Activated T-cell treated with anti-CD3 and anti-CD28 coated beads, Interleukin-2, amount 50 U/mL, for 72 hours (primary cell): ENCODE data around the gene PPIL4. TPM values are rescaled to one million over a fixed set of nuclear protein-coding genes. Genes with fewer than 3 reads are reported as not detected.
"Not testable (repeated sequence)": the region's sequence is repeated elsewhere in the genome, so short reads cannot be mapped to it uniquely, and the experiment has no call there.

ENCODE experiments used
- ATAC-seq, 2 donors: fragments of 150-1000 bp; cut with Tn5 transposase; replicated peaks in 1 of 2; 2 replicates each; pipeline ENCODE4 v1.10.0; 2021; ENCODE audit warnings: moderate library complexity in 2 of 2, mild to moderate bottlenecking in 1 of 2
- DNase-seq, 2 donors: peaks; one replicate each; pipeline ENCODE4 v3.0.0; 2021 to 2022; ENCODE audit warnings: mixed read lengths in 1 of 2
- H3K27ac Mint-ChIP-seq: one replicate; pipeline ENCODE4 v1.8.0; 2022; ENCODE audit warnings: mild to moderate bottlenecking, moderate library complexity, mixed read lengths
- H3K27me3 Mint-ChIP-seq: one replicate; pipeline ENCODE4 v1.8.0; 2022; ENCODE audit warnings: low read depth, mixed read lengths
- H3K36me3 Mint-ChIP-seq, 2 donors: one replicate each; pipeline ENCODE4 v1.8.0; 2022; ENCODE audit warnings: mixed read lengths in 2 of 2, mild to moderate bottlenecking in 1 of 2; ENCODE audit not compliant: insufficient read depth in 2 of 2
- H3K4me1 Mint-ChIP-seq: one replicate; pipeline ENCODE4 v1.8.0; 2022; ENCODE audit warnings: low read depth, mixed read lengths
- H3K4me3 Mint-ChIP-seq, 2 donors: one replicate each; pipeline ENCODE4 v1.8.0; 2022; ENCODE audit warnings: mild to moderate bottlenecking in 2 of 2, mixed read lengths in 2 of 2, moderate library complexity in 2 of 2
- H3K9me3 Mint-ChIP-seq, 2 donors: one replicate each; pipeline ENCODE4 v1.8.0; 2022; ENCODE audit warnings: mixed read lengths in 2 of 2
- total RNA-seq, 2 donors: library from RNA; stranded (reverse); gene quantifications; one replicate each; pipeline ENCODE4 v1.2.3, GENCODE V29; 2022

The PPIL4 gene
- total RNA-seq, 2 donors from 2014 or later, result 29.5 to 42.0 TPM

DNA sequence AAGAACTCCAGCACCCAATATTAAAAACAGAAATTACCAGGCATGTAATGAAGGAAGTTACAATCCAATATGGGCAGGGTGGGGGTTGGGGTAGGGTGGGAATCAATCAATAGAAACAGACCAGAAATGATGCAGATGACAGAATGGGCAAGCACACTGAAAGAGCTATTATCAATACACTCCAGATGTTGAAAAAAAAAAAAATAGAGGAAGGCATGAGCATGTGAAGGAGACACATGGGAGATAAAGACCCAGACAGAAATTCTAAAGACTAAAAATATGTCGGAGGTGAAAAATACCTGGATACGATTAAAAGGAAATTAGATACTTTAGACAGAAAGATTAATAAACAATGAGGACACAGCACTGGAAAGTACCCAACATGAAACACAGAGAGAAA is 42.0 kb downstream of the PPIL4 start:
- peak overlapping the region; percentile 98 for H3K27ac Mint-ChIP-seq
- no peak for ATAC-seq
- DNase-seq, result no peak
- peaks cover 93% of the 10 kb centered on the region for H3K4me1 Mint-ChIP-seq
- no peaks in the 10 kb centered on the region for H3K9me3 Mint-ChIP-seq
- H3K4me3 Mint-ChIP-seq, result peak overlapping the region; percentile 4 to 68
- H3K36me3 Mint-ChIP-seq, result peaks cover 2 to 14% of the 10 kb centered on the region in 2 donors
- H3K27me3 Mint-ChIP-seq, result no peaks in the 10 kb centered on the region

DNA sequence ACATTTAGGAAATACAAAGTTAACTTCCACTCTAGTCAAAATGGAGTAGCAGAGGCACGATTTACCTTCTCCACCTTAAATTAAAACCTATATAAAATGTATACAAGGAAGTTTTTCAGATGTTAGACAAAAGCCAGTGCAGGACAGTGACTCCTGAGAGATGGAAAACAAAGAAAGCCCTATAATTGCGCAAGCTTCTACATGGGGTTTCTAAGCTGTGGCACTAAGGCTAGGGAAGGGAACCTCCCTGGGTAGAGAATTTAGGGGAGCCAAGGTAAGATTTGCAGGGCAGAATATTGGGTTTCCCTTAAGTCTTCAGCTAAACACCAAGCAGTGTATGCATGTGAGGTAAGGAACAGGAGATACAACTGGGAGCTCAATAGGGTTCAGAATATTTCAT is 42.6 kb downstream of the PPIL4 start:
- Mint-ChIP-seq H3K36me3 (peaks cover 2 to 17% of the 10 kb centered on the region in 2 donors), H3K27me3 (no peaks in the 10 kb centered on the region), H3K4me1 (peaks cover 94% of the 10 kb centered on the region), H3K27ac (peak overlapping the region; percentile 98), H3K9me3 (no peaks in the 10 kb centered on the region), H3K4me3 (peak overlapping the region in 1 of 2 donors; percentile 69)
- DNase-seq (no peak), ATAC-seq (no peak)

DNA sequence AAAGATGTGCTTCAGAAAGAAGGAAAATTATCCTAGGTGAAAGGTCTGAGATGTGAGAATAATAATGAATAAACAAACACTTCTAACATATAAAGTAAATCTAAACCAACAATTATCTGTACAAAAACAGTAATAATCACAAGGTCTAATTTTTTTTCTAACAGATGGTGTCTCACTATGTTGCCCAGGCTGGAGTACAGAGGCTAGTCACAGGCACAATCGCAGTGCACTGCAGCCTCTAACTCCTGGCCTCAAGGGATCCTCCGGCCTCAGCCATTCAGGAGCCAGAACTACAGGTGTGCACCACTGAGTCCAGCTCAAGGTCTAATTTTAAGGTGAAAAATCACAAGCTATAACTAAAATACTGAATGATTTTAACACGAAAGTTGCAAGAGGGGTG is 44.1 kb downstream of the PPIL4 start:
- Mint-ChIP-seq H3K4me1 (peaks cover 95% of the 10 kb centered on the region), H3K27me3 (no peaks in the 10 kb centered on the region), H3K9me3 (no peaks in the 10 kb centered on the region), H3K27ac (peak overlapping the region; percentile 98), H3K4me3 (no peak overlapping the region), H3K36me3 (peaks cover 2 to 25% of the 10 kb centered on the region in 2 donors)
- no peak for ATAC-seq
- no peak for DNase-seq

DNA sequence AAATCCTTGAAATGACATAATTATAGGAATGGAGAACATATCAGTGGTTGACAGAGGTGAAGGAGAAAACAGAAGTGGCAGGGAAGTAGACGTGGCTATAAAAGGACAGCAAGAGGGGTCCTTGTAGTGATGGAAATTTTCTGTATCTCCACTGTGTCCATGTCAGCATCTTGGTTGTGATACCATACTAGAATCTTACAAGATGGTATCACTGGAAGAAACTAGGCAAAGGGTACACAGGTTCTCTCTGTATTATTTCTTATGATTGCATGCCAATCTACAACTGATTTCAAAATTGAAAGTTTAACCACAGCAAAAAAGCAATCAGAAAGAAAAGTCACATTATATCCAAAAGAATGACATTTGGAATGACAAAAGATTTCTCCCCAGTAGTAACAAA is 44.6 kb downstream of the PPIL4 start:
- Mint-ChIP-seq H3K4me3 (peak overlapping the region; percentile 27 to 56), H3K9me3 (no peaks in the 10 kb centered on the region), H3K4me1 (peaks cover 95% of the 10 kb centered on the region), H3K27ac (peak overlapping the region; percentile 98), H3K27me3 (no peaks in the 10 kb centered on the region), H3K36me3 (peaks cover 2 to 29% of the 10 kb centered on the region in 2 donors)
- DNase-seq (no peak), ATAC-seq (peak; percentile 49 to 56)

DNA sequence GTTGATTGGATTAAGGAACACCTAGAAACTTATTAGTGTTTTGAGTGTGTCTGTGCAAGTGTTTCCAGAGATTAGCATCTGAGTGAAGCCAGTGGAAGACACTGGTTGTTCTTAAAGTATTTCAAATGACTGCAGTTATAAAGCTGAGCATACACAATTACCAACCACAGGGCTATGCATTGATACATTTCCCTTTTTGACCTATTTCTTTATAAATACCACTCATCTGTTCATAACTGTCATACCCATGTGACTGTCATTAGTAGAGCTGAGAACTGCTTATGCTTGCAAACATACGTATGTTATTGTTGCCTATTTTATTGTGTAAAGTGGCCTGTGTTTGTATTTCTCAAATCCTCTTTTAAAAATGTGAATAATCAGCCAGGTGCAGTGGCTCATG is 45.7 kb downstream of the PPIL4 start:
- Mint-ChIP-seq H3K9me3 (no peaks in the 10 kb centered on the region), H3K27me3 (no peaks in the 10 kb centered on the region), H3K4me1 (peaks cover 95% of the 10 kb centered on the region), H3K4me3 (peak overlapping the region; percentile 57 to 63), H3K27ac (peak overlapping the region; percentile 97), H3K36me3 (peaks cover 0 to 22% of the 10 kb centered on the region in 2 donors)
- DNase-seq, result no peak
- peak; percentile 40 to 54 for ATAC-seq

DNA sequence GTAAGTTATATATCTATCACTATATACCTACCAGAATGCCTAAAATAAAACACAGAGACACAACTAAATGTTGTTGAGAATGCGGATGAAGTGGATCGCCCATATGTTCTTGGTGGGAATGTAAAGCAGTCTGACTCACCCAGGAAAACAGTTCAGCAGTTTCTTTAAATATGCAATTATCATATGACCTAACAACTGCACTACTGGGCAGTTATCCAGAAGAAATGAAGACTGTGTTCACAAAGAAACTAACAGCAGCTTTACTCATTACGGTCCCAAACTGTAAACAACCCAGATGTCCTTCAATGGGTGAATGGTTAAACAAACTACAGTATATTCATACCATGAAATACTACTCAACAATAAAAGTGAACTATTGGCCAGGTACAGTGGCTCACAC is 46.8 kb downstream of the PPIL4 start:
- ATAC-seq (no peak), DNase-seq (no peak)
- Mint-ChIP-seq H3K4me3 (peak overlapping the region in 1 of 2 donors; percentile 66), H3K27ac (peak overlapping the region; percentile 91), H3K4me1 (peaks cover 99% of the 10 kb centered on the region), H3K9me3 (no peaks in the 10 kb centered on the region), H3K27me3 (no peaks in the 10 kb centered on the region), H3K36me3 (peaks cover 0 to 22% of the 10 kb centered on the region in 2 donors)

DNA sequence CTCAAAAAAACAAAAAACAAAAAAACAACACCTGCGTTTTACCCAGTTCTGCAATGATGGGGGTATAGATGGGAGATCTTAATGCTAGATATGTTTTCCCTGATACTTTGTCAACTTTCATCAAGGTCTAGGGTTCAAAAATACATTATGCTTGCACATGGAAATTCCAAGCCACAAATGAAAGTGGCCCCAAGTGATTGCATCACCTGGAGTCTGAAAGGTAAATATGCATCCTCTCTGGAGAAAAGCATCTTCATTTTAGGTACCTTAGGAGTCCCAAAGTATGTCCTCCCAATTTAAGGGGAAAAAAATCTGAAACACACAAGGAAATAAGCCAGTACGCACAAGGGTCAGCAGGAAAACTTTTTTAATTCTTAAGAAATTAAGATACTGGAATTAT is 48.5 kb downstream of the PPIL4 start:
- no peaks in the 10 kb centered on the region for H3K27me3 Mint-ChIP-seq
- H3K9me3 Mint-ChIP-seq, result peaks cover 0 to 2% of the 10 kb centered on the region in 2 donors
- ATAC-seq (no peak), DNase-seq (no peak)
- H3K4me3 Mint-ChIP-seq, result peak overlapping the region; percentile 74 to 87
- peak overlapping the region; percentile 100 for H3K27ac Mint-ChIP-seq
- H3K4me1 Mint-ChIP-seq, result peaks cover 98% of the 10 kb centered on the region
- H3K36me3 Mint-ChIP-seq, result peaks cover 2 to 26% of the 10 kb centered on the region in 2 donors

DNA sequence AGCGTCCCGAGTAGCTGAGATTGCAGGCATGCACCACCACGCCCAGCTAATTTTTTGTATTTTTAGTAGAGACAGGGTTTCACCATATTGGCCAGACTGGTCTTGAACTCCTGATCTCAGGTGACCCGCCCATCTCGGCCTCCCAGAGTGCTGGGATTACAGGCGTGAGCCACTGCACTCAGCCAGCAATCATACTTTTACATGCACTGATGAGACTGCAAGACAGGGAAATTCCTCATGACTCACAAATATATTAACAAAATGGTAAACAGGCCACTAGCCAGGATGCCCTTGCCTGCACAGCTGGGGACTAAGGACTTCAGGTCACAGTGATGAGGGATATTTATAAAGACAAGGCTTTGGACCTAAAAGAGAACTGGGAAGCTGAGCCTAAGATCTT is 49.2 kb downstream of the PPIL4 start:
- H3K27me3 Mint-ChIP-seq, H3K9me3 Mint-ChIP-seq: not testable (repeated sequence)
- DNase-seq (peak in 1 of 2 donors; percentile 39), ATAC-seq (peak; percentile 18 to 39)
- peaks cover 2 to 24% of the 10 kb centered on the region in 2 donors for H3K36me3 Mint-ChIP-seq
- peak overlapping the region; percentile 100 for H3K27ac Mint-ChIP-seq
- peaks cover 94% of the 10 kb centered on the region for H3K4me1 Mint-ChIP-seq
- peak overlapping the region; percentile 74 to 87 for H3K4me3 Mint-ChIP-seq

DNA sequence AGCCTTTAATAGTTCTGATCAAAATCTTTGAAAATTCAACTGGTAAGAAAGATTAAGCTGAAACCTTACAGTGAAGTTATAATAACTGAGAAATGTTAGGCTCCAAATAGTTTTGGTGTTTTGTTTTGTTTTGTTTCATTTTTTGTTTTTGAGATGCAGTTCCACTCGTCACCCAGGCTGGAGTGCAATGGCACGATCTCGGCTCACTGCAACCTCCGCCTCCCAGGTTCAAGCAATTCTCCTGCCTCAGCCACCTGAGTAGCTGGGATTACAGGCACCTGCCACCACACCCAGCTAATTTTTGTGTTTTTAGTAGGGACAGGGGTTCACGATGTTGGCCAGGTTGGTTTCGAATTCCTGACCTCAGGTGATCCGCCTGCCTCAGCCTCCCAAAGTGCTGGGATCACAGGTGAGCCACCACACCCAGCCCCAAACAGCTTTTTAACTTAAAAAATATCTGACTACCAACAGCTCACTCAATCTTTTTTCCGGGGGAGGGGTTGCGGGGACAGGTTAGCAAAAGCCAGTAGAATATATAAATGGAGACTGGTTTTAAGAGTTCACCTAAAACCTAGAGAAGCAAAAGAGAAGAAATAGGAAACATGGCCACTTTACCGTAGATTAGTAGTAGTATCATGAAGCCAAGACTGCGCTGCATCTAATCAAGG is 50.4 kb downstream of the PPIL4 start:
- not testable (repeated sequence) for H3K9me3 Mint-ChIP-seq, DNase-seq, H3K27me3 Mint-ChIP-seq
- peak; percentile 20 to 22 for ATAC-seq
- peak overlapping the region; percentile 74 to 87 for H3K4me3 Mint-ChIP-seq
- H3K27ac Mint-ChIP-seq, result peak overlapping the region; percentile 100
- peaks cover 2 to 24% of the 10 kb centered on the region in 2 donors for H3K36me3 Mint-ChIP-seq
- H3K4me1 Mint-ChIP-seq, result peaks cover 92% of the 10 kb centered on the region

DNA sequence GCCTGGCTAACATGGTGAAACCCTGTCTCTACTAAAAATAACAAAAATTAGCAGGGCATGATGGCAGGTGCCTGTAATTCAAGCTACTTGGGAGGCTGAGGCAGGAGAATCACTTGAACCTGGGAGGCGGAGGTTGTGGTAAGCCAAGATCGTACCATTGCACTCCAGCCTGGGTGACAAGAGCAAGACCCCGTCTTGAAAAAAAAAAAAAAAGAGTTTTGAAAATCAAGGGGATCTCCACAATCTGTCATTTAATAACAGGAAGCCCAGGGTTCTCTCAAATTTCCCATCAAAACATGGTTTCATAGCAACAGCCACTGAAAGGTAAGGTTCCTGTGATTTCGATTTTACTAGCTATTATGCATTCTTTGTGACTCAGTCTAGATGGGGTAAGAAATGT is 51.0 kb downstream of the PPIL4 start:
- not testable (repeated sequence) for H3K27me3 Mint-ChIP-seq, H3K9me3 Mint-ChIP-seq
- ATAC-seq (peak; percentile 85 to 88), DNase-seq (peak; percentile 62 to 73)
- peaks cover 92% of the 10 kb centered on the region for H3K4me1 Mint-ChIP-seq
- H3K27ac Mint-ChIP-seq, result peak overlapping the region; percentile 100
- peaks cover 2 to 21% of the 10 kb centered on the region in 2 donors for H3K36me3 Mint-ChIP-seq
- H3K4me3 Mint-ChIP-seq, result peak overlapping the region; percentile 74 to 87

DNA sequence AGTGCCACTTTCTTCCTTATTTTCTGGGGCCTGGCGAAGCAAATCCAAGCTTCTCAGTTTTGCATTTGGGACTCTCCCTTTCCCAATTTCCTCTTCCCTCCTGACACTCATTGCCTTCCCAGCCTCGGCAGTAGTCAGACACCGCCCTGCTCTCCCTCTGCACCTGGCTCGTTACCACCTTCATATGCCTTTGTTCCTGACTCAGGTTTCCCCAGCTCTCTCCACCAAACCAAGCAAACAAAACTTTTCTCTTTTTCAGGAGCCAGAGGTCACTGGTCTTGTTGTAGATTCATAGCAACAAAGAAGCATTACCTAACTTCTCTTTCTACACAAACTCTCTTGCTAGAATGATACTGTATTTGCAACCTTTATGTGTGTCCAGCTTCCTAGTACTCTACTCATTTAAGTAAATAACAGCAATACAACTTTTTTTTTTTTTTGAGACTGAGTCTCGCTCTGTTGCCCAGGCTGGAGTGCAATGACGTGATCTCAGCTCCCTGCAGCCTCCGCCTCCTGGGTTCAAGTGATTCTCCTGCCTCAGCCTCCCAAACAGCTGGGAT is 52.0 kb downstream of the PPIL4 start:
- Mint-ChIP-seq H3K4me1 (peaks cover 92% of the 10 kb centered on the region), H3K4me3 (peak overlapping the region; percentile 74 to 87), H3K27ac (peak overlapping the region; percentile 100), H3K9me3 (peaks cover 0 to 2% of the 10 kb centered on the region in 2 donors), H3K27me3 (no peaks in the 10 kb centered on the region), H3K36me3 (peaks cover 2 to 20% of the 10 kb centered on the region in 2 donors)
- DNase-seq (no peak), ATAC-seq (no peak)

DNA sequence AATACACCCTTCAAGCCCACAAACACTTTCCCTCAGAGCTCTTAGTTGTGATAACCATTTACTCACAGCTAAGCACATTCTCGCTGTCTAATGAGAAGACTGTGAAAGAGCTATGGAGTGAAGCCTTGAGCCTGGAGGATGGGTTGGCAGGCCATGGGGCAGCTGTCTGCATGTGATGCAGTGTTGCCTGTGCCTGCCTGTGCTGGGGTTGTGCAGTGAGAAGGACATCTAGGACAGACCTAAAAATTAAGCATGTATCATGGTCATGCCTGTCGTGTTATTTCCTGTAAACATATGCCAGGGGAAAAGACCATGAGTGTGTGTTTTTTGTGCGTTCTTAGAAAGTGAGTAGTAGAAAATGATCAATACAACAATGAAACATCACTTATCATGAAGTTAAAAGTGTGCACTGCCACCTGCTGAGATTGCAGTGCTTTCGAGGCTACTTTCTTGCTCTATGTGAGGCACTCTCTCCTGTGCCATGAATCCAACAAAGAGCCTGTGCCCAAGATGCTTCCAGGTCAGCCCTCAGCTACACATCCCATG is 53.0 kb downstream of the PPIL4 start:
- Mint-ChIP-seq H3K27me3 (no peaks in the 10 kb centered on the region), H3K36me3 (peaks cover 2 to 16% of the 10 kb centered on the region in 2 donors), H3K4me1 (peaks cover 92% of the 10 kb centered on the region), H3K4me3 (peak overlapping the region; percentile 14 to 74), H3K9me3 (peaks cover 0 to 2% of the 10 kb centered on the region in 2 donors), H3K27ac (peak overlapping the region; percentile 100)
- ATAC-seq (peak in 1 of 2 donors; percentile 6), DNase-seq (no peak)

DNA sequence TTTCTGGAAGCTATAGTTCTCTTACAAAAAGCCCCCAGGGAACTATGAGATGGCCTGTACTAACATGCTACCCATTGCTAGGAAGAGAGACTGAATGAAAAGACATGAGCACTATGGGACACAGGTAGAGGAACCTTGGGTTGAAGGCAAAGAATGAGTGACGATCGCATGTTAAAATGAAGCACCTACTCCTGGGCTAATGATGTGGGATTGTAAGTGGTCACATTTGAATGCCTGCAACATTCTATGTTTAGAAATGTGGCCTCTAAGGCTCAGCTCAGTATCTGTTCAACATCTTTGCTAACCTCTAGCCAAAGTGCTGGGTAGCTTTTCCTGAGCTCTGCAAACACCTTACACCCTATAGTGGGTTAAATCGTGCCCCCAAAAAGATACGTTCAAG is 55.9 kb downstream of the PPIL4 start:
- peak overlapping the region; percentile 53 for H3K27ac Mint-ChIP-seq
- peaks cover 2 to 5% of the 10 kb centered on the region in 2 donors for H3K36me3 Mint-ChIP-seq
- H3K9me3 Mint-ChIP-seq, result peaks cover 0 to 2% of the 10 kb centered on the region in 2 donors
- H3K27me3 Mint-ChIP-seq, result no peaks in the 10 kb centered on the region
- ATAC-seq (no peak), DNase-seq (no peak)
- peaks cover 90% of the 10 kb centered on the region for H3K4me1 Mint-ChIP-seq
- H3K4me3 Mint-ChIP-seq, result peak overlapping the region in 1 of 2 donors; percentile 57
